ENCODE results near the gene IL12RB2. TPM values are rescaled to one million over a fixed set of nuclear protein-coding genes. Genes with fewer than 3 reads are reported as not detected.

Gene IL12RB2
- total and polyA plus RNA-seq, 2 experiments from 2014 or later: 0.79 to 1.7 TPM

GRCh38 chr1:67381154-67381553 is 73.5 kb downstream of the IL12RB2 start:
- Mint-ChIP-seq H3K27ac (no peak overlapping the region), H3K4me1 (peaks cover 16% of the 10 kb centered on the region), H3K9me3 (peaks cover 41% of the 10 kb centered on the region), H3K36me3 (ENCODE audit: low read depth) (peaks cover 49% of the 10 kb centered on the region), H3K27me3 (ENCODE audit: insufficient read depth, low read depth, poor library complexity) (peaks cover 2% of the 10 kb centered on the region), H3K4me3 (no peak overlapping the region)
- no peaks in the 10 kb centered on the region for H3F3A ChIP-seq (replicated peaks; ENCODE audit: low read depth)
- no peak overlapping the region for H3K4me2 ChIP-seq
- ATAC-seq (no peak), DNase-seq (ENCODE audit: low spot score) (no peak)
- no peak overlapping the region for H3K4me3 ChIP-seq
- H3K9me2 ChIP-seq (ENCODE audit: insufficient read depth): no peaks in the 10 kb centered on the region
- H3K79me2 ChIP-seq (replicated peaks; ENCODE audit: insufficient read depth): no peaks in the 10 kb centered on the region
- no peak overlapping the region for H2AFZ ChIP-seq
- H3K36me3 ChIP-seq (ENCODE audit: insufficient read depth): peaks cover 8% of the 10 kb centered on the region; the same call in 1 of the 2 replicates
- no peaks in the 10 kb centered on the region for H4K20me1 ChIP-seq (replicated peaks; ENCODE audit: insufficient read depth)
- no peaks in the 10 kb centered on the region for H3K27me3 ChIP-seq (ENCODE audit: insufficient read depth)
- H3K4me1 ChIP-seq (ENCODE audit: insufficient read depth): peaks cover 17% of the 10 kb centered on the region
- H3K27ac ChIP-seq (ENCODE audit: low read depth): no peak overlapping the region
- TF ChIP-seq POLR2AphosphoS5 (IDR thresholded peaks at IDR 0.05; ENCODE audit: low read depth): no peak
- TF ChIP-seq JUNB (IDR thresholded peaks at IDR 0.05; ENCODE audit: unreplicated experiment): no peak
- no peak for TF ChIP-seq EZH2phosphoT487 (IDR thresholded peaks at IDR 0.05; ENCODE audit: unreplicated experiment)
- no peak for TF ChIP-seq ZNF114 (CRISPR knock-in tag; IDR thresholded peaks at IDR 0.05)
- TF ChIP-seq CTCF (conservative IDR thresholded peaks at IDR 0.05; ENCODE audit: low read depth in 2 of 2): no peak
- no peak for TF ChIP-seq CREB1 (CRISPR knock-in tag; IDR thresholded peaks at IDR 0.05; ENCODE audit: low read depth)
- TF ChIP-seq STAT1 (IDR thresholded peaks at IDR 0.05; ENCODE audit: unreplicated experiment): no peak
- TF ChIP-seq REST (IDR thresholded peaks at IDR 0.05; ENCODE audit: unreplicated experiment): no peak
- TF ChIP-seq EZH2 (IDR thresholded peaks at IDR 0.05; ENCODE audit: low read depth, unreplicated experiment): no peak
- TF ChIP-seq ZNF331 (CRISPR knock-in tag; IDR thresholded peaks at IDR 0.05; ENCODE audit: low read depth): no peak

- no peaks in the 10 kb centered on the region for H3K79me2 ChIP-seq (replicated peaks; ENCODE audit: insufficient read depth)
- Mint-ChIP-seq H3K27ac (no peak overlapping the region), H3K4me3 (no peak overlapping the region), H3K36me3 (ENCODE audit: low read depth) (peaks cover 52% of the 10 kb centered on the region), H3K27me3 (ENCODE audit: insufficient read depth, low read depth, poor library complexity) (peaks cover 2% of the 10 kb centered on the region), H3K4me1 (peaks cover 5% of the 10 kb centered on the region; the same call in 2 of the 3 replicates), H3K9me3 (peaks cover 45% of the 10 kb centered on the region)
- no peak for ATAC-seq
- no peaks in the 10 kb centered on the region for H4K20me1 ChIP-seq (replicated peaks; ENCODE audit: insufficient read depth)
- no peak for DNase-seq (ENCODE audit: low spot score)
- peaks cover 6% of the 10 kb centered on the region; the same call in 1 of the 2 replicates for H3K4me1 ChIP-seq (ENCODE audit: insufficient read depth)
- no peak for TF ChIP-seq REST (IDR thresholded peaks at IDR 0.05; ENCODE audit: unreplicated experiment)
- no peak for TF ChIP-seq ZNF114 (CRISPR knock-in tag; IDR thresholded peaks at IDR 0.05)
- no peak for TF ChIP-seq CREB1 (CRISPR knock-in tag; IDR thresholded peaks at IDR 0.05; ENCODE audit: low read depth)
- TF ChIP-seq STAT1 (IDR thresholded peaks at IDR 0.05; ENCODE audit: unreplicated experiment): no peak
- no peak for TF ChIP-seq POLR2AphosphoS5 (IDR thresholded peaks at IDR 0.05; ENCODE audit: low read depth)
- TF ChIP-seq CTCF (conservative IDR thresholded peaks at IDR 0.05; ENCODE audit: low read depth in 2 of 2): no peak
- no peaks in the 10 kb centered on the region for H3F3A ChIP-seq (replicated peaks; ENCODE audit: low read depth)
- no peak overlapping the region for H3K4me2 ChIP-seq
- no peaks in the 10 kb centered on the region for H3K27me3 ChIP-seq (ENCODE audit: insufficient read depth)
- no peak overlapping the region for H3K4me3 ChIP-seq
- H3K27ac ChIP-seq (ENCODE audit: low read depth): no peak overlapping the region
- H3K36me3 ChIP-seq (ENCODE audit: insufficient read depth): peaks cover 8% of the 10 kb centered on the region; the same call in 1 of the 2 replicates
- H3K9me2 ChIP-seq (ENCODE audit: insufficient read depth): no peaks in the 10 kb centered on the region
- no peak overlapping the region for H2AFZ ChIP-seq
Observed at GRCh38 chr1:67382292-67382691, 74.6 kb downstream of the IL12RB2 start.
